H9 (cell line): Measurements from ENCODE around the gene GPHN. TPM values are rescaled to one million over a fixed set of nuclear protein-coding genes. Genes with fewer than 3 reads are reported as not detected.

Experiments used
- DNase-seq: peaks from one replicate; pipeline ENCODE4 v3.0.0-alpha.2; 2017
- H2AFZ ChIP-seq: one replicate; pipeline ENCODE4 v1.6.1; 2013; ENCODE audit warnings: mild to moderate bottlenecking, low read length, control low read depth, moderate library complexity
- H2AK5ac ChIP-seq: 2 replicates; pipeline ENCODE4 v1.6.1; 2013; ENCODE audit warnings: low read length, control low read depth, mixed read lengths; ENCODE audit not compliant: insufficient read length
- H2BK120ac ChIP-seq: one replicate; pipeline ENCODE4 v1.6.1; 2013; ENCODE audit warnings: low read depth, mild to moderate bottlenecking, low read length, control low read depth, inconsistent platforms; ENCODE audit not compliant: poor library complexity, severe bottlenecking
- H2BK12ac ChIP-seq: 2 replicates; pipeline ENCODE4 v1.6.1; 2013; ENCODE audit warnings: low read length, control low read depth, mixed read lengths, low read depth; ENCODE audit not compliant: insufficient read length
- H2BK15ac ChIP-seq: 2 replicates; pipeline ENCODE4 v1.6.1; 2013; ENCODE audit warnings: low read depth, low read length, control low read depth
- H2BK20ac ChIP-seq: one replicate; pipeline ENCODE4 v1.6.1; 2013; ENCODE audit warnings: low read depth, mild to moderate bottlenecking, low read length, control low read depth, inconsistent platforms; ENCODE audit not compliant: poor library complexity, severe bottlenecking
- H2BK5ac ChIP-seq: 2 replicates; pipeline ENCODE4 v1.6.1; 2013; ENCODE audit warnings: low read length, control low read depth, mixed read lengths; ENCODE audit not compliant: insufficient read length
- H3K14ac ChIP-seq: 2 replicates; pipeline ENCODE4 v1.6.1; 2013; ENCODE audit warnings: low read length, control low read depth; ENCODE audit not compliant: insufficient read depth
- H3K18ac ChIP-seq: 2 replicates; pipeline ENCODE4 v1.6.1; 2013; ENCODE audit warnings: low read depth, mild to moderate bottlenecking, mixed read lengths, low read length, control low read depth; ENCODE audit not compliant: insufficient read length
- H3K23ac ChIP-seq: 2 replicates; pipeline ENCODE4 v1.6.1; 2013; ENCODE audit warnings: low read length, control low read depth, mixed read lengths, low read depth; ENCODE audit not compliant: insufficient read length
- H3K23me2 ChIP-seq: 2 replicates; pipeline ENCODE4 v1.6.1; 2013; ENCODE audit warnings: low read depth, mild to moderate bottlenecking, mixed read lengths, low read length, control low read depth; ENCODE audit not compliant: insufficient read length, poor library complexity, severe bottlenecking
- H3K27ac ChIP-seq: 2 replicates; pipeline ENCODE4 v1.5.1; 2013; ENCODE audit warnings: low read length, control low read depth, mixed read lengths, low read depth; ENCODE audit not compliant: insufficient read length
- H3K27me3 ChIP-seq: 2 replicates; pipeline ENCODE4 v1.6.1; 2013; ENCODE audit warnings: low read length, control low read depth, inconsistent platforms; ENCODE audit not compliant: insufficient read depth
- H3K4ac ChIP-seq: 2 replicates; pipeline ENCODE4 v1.6.1; 2013; ENCODE audit warnings: low read depth, mild to moderate bottlenecking, control low read depth, inconsistent platforms, low read length, moderate library complexity
- H3K4me1 ChIP-seq: 2 replicates; pipeline ENCODE4 v1.6.1; 2013; ENCODE audit warnings: low read length, control low read depth, inconsistent platforms; ENCODE audit not compliant: insufficient read depth
- H3K4me2 ChIP-seq: 2 replicates; pipeline ENCODE4 v1.6.1; 2013; ENCODE audit warnings: low read length, control low read depth, mixed read lengths; ENCODE audit not compliant: insufficient read length, insufficient read depth
- H3K56ac ChIP-seq: 2 replicates; pipeline ENCODE4 v1.6.1; 2013; ENCODE audit warnings: low read depth, mild to moderate bottlenecking, mixed read lengths, low read length, control low read depth; ENCODE audit not compliant: insufficient read length
- H3K79me1 ChIP-seq: 2 replicates; pipeline ENCODE4 v1.6.1; 2013; ENCODE audit warnings: low read depth, mild to moderate bottlenecking, moderate library complexity, low read length, control low read depth, inconsistent platforms; ENCODE audit not compliant: insufficient read depth, poor library complexity, severe bottlenecking
- H3K79me2 ChIP-seq: 2 replicates; pipeline ENCODE4 v1.6.1; 2013; ENCODE audit warnings: low read length, control low read depth, inconsistent platforms; ENCODE audit not compliant: insufficient read depth
- H3K9ac ChIP-seq: 2 replicates; pipeline ENCODE4 v1.6.1; 2013; ENCODE audit warnings: low read length, control low read depth, mixed read lengths; ENCODE audit not compliant: insufficient read length; ENCODE audit errors: extremely low read depth
- H3K9me3 ChIP-seq: one replicate; pipeline ENCODE4 v1.6.1; 2013; ENCODE audit warnings: low read depth, low read length, inconsistent platforms; ENCODE audit not compliant: control insufficient read depth
- H3T11ph ChIP-seq: one replicate; pipeline ENCODE4 v1.6.1; 2013; ENCODE audit warnings: mild to moderate bottlenecking, low read length, control low read depth, inconsistent platforms
- H4K20me1 ChIP-seq: one replicate; pipeline ENCODE4 v1.6.1; 2013; ENCODE audit not compliant: control insufficient read depth, insufficient read length, insufficient read depth
- H4K5ac ChIP-seq: 2 replicates; pipeline ENCODE4 v1.6.1; 2013; ENCODE audit warnings: low read depth, mild to moderate bottlenecking, mixed read lengths, low read length, control low read depth; ENCODE audit not compliant: insufficient read length
- H4K8ac ChIP-seq: replicated peaks from 2 replicates; pipeline ENCODE4 v1.6.1; 2013; ENCODE audit warnings: low read length, control low read depth, mixed read lengths, low read depth; ENCODE audit not compliant: insufficient read length
- H4K91ac ChIP-seq: 2 replicates; pipeline ENCODE4 v1.6.1; 2013; ENCODE audit warnings: low read depth, mild to moderate bottlenecking, moderate library complexity, mixed read lengths, low read length, control low read depth; ENCODE audit not compliant: insufficient read length
- H3K27ac Mint-ChIP-seq, 3 experiments: 2 replicates in 2 of 3; 3 replicates in 1 of 3; pipeline ENCODE4 v1.8.0; 2020 to 2021; ENCODE audit warnings: mixed read lengths in 3 of 3, mild to moderate bottlenecking in 1 of 3, moderate library complexity in 1 of 3
- H3K27me3 Mint-ChIP-seq: 2 replicates; pipeline ENCODE4 v1.8.0; 2021; ENCODE audit warnings: low read depth, mild to moderate bottlenecking, moderate library complexity, mixed read lengths
- H3K36me3 Mint-ChIP-seq, 3 experiments: 2 replicates in 2 of 3; 3 replicates in 1 of 3; pipeline ENCODE4 v1.8.0; 2020 to 2021; ENCODE audit warnings: low read depth in 3 of 3, mixed read lengths in 3 of 3; ENCODE audit not compliant: insufficient read depth in 1 of 3
- H3K4me1 Mint-ChIP-seq, 2 experiments: 2 replicates each; pipeline ENCODE4 v1.8.0; 2020; ENCODE audit warnings: mixed read lengths in 2 of 2
- H3K4me3 Mint-ChIP-seq, 2 experiments: 2 replicates in 1 of 2; 3 replicates in 1 of 2; pipeline ENCODE4 v1.8.0; 2020 to 2021; ENCODE audit warnings: mild to moderate bottlenecking in 2 of 2, mixed read lengths in 2 of 2, moderate library complexity in 1 of 2
- H3K9me3 Mint-ChIP-seq, 2 experiments: 2 replicates in 1 of 2; 3 replicates in 1 of 2; pipeline ENCODE4 v1.8.0; 2020; ENCODE audit warnings: mild to moderate bottlenecking in 2 of 2, mixed read lengths in 2 of 2, moderate library complexity in 1 of 2
- WGBS: extraction: QIAGEN DNeasy Blood & Tissue Kit; methylation state at CpG from one replicate; pipeline ENCODE4 v1.1.7; 2013; ENCODE audit warnings: missing lambda C conversion rate, low lambda C conversion rate, mixed read lengths; ENCODE audit not compliant: insufficient read length; ENCODE audit errors: extremely low coverage; 5-methylcytosine and 5-hydroxymethylcytosine counted together
- total RNA-seq: library from RNA; stranded (reverse); gene quantifications from 2 replicates; pipeline ENCODE4 v1.2.1, GENCODE V29; 2021
- TF ChIP-seq, protein P1 (sequence below): fragments of 200-600 bp; sonication (generic); conservative IDR thresholded peaks from 3 replicates; pipeline ENCODE4 v1.8.0; 2021; ENCODE audit warnings: antibody characterized with exemption, mild to moderate bottlenecking

Gene GPHN
- total RNA-seq, 1 experiment from 2014 or later = 16.1 TPM

- Histone ChIP-seq H2AK5ac (no peak overlapping the region), H3K9ac (no peak overlapping the region), H4K91ac (no peak overlapping the region), H3K18ac (no peak overlapping the region), H3K23me2 (no peaks in the 10 kb centered on the region), H3K4ac (no peak overlapping the region), H3K79me1 (no peaks in the 10 kb centered on the region), H3T11ph (no peak overlapping the region), H4K20me1 (no peaks in the 10 kb centered on the region), H3K56ac (no peak overlapping the region), H3K23ac (no peak overlapping the region), H2BK15ac (no peak overlapping the region), H3K9me3 (no peaks in the 10 kb centered on the region), H3K27ac (no peak overlapping the region), H4K5ac (no peak overlapping the region), H2BK12ac (no peak overlapping the region), H4K8ac (no peak overlapping the region), H2BK120ac (no peak overlapping the region), H2BK5ac (no peak overlapping the region), H3K27me3 (no peaks in the 10 kb centered on the region), H2AFZ (no peak overlapping the region), H3K4me2 (no peak overlapping the region), H2BK20ac (no peak overlapping the region), H3K79me2 (no peaks in the 10 kb centered on the region), H3K4me1 (no peaks in the 10 kb centered on the region), H3K14ac (no peak overlapping the region)
- TF ChIP-seq, protein P1, sequence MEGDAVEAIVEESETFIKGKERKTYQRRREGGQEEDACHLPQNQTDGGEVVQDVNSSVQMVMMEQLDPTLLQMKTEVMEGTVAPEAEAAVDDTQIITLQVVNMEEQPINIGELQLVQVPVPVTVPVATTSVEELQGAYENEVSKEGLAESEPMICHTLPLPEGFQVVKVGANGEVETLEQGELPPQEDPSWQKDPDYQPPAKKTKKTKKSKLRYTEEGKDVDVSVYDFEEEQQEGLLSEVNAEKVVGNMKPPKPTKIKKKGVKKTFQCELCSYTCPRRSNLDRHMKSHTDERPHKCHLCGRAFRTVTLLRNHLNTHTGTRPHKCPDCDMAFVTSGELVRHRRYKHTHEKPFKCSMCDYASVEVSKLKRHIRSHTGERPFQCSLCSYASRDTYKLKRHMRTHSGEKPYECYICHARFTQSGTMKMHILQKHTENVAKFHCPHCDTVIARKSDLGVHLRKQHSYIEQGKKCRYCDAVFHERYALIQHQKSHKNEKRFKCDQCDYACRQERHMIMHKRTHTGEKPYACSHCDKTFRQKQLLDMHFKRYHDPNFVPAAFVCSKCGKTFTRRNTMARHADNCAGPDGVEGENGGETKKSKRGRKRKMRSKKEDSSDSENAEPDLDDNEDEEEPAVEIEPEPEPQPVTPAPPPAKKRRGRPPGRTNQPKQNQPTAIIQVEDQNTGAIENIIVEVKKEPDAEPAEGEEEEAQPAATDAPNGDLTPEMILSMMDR = no peak
- Mint-ChIP-seq H3K27ac (no peak overlapping the region), H3K36me3 (no peaks in the 10 kb centered on the region), H3K27me3 (no peaks in the 10 kb centered on the region), H3K4me3 (no peak overlapping the region), H3K9me3 (no peaks in the 10 kb centered on the region), H3K4me1 (no peaks in the 10 kb centered on the region)
- DNase-seq = no peak
- WGBS = no CpG with 5 or more reads among the region's 2 CpGs
Observed at GRCh38 chr14:66752109-66752508, 244.2 kb downstream of the GPHN start.
